ENCODE data around the gene FBXO5.

The FBXO5 gene

GRCh38 chr6:152946484-152946883 is 36.4 kb downstream of the FBXO5 start:
- DNase-seq (ENCODE audit: low read depth): no peak
- TF ChIP-seq CTCF (IDR thresholded peaks at IDR 0.05; ENCODE audit: control insufficient read depth, insufficient read depth, low read depth, low read length, missing control alignments): no peak
- no peak overlapping the region for H3K4me3 ChIP-seq (ENCODE audit: control insufficient read depth, low read depth, low read length)

- no peak for TF ChIP-seq CTCF (IDR thresholded peaks at IDR 0.05; ENCODE audit: control insufficient read depth, insufficient read depth, low read depth, low read length, missing control alignments)
- no peak for DNase-seq (ENCODE audit: low read depth)
- no peak overlapping the region for H3K4me3 ChIP-seq (ENCODE audit: control insufficient read depth, low read depth, low read length)
Observed at GRCh38 chr6:152943260-152943897, 39.5 kb downstream of the FBXO5 start.

GRCh38 chr6:152942319-152942869 is 40.4 kb downstream of the FBXO5 start:
- no peak for DNase-seq (ENCODE audit: low read depth)
- no peak for TF ChIP-seq CTCF (IDR thresholded peaks at IDR 0.05; ENCODE audit: control insufficient read depth, insufficient read depth, low read depth, low read length, missing control alignments)
- H3K4me3 ChIP-seq (ENCODE audit: control insufficient read depth, low read depth, low read length): no peak overlapping the region

- TF ChIP-seq CTCF (IDR thresholded peaks at IDR 0.05; ENCODE audit: control insufficient read depth, insufficient read depth, low read depth, low read length, missing control alignments): no peak
- no peak for DNase-seq (ENCODE audit: low read depth)
- H3K4me3 ChIP-seq (ENCODE audit: control insufficient read depth, low read depth, low read length): no peak overlapping the region
Observed at GRCh38 chr6:152941746-152942145, 41.1 kb downstream of the FBXO5 start.

GRCh38 chr6:152932865-152933264 is 50.0 kb downstream of the FBXO5 start:
- TF ChIP-seq CTCF (IDR thresholded peaks at IDR 0.05; ENCODE audit: control insufficient read depth, insufficient read depth, low read depth, low read length, missing control alignments): no peak
- no peak overlapping the region for H3K4me3 ChIP-seq (ENCODE audit: control insufficient read depth, low read depth, low read length)
- no peak for DNase-seq (ENCODE audit: low read depth)

- H3K4me3 ChIP-seq (ENCODE audit: control insufficient read depth, low read depth, low read length): no peak overlapping the region
- no peak for TF ChIP-seq CTCF (IDR thresholded peaks at IDR 0.05; ENCODE audit: control insufficient read depth, insufficient read depth, low read depth, low read length, missing control alignments)
- DNase-seq (ENCODE audit: low read depth): no peak
Observed at GRCh38 chr6:152922706-152923105, 60.1 kb downstream of the FBXO5 start.
